Activated naive CD4-positive, alpha-beta T cell treated with anti-CD3 and anti-CD28 coated beads for 36 hours (primary cell): ENCODE measurements around the gene MYH2. TPM values are rescaled to one million over a fixed set of nuclear protein-coding genes. Genes with fewer than 3 reads are reported as not detected.
"Not testable (repeated sequence)": the region's sequence is repeated elsewhere in the genome, so short reads cannot be mapped to it uniquely, and the experiment has no call there.

Experiments used
- CTCF ChIA-PET: fragments of 350-600 bp; sonication (Branson Sonifier 250); formaldehyde crosslinking; loops from one replicate; lab custom pipeline; 2021; ENCODE audit warnings: antibody characterized with exemption; lab: Charles Lee
- DNase-seq: peaks from one replicate; pipeline ENCODE4 v3.0.0-alpha.2; 2020
- H3K27ac Mint-ChIP-seq: one replicate; pipeline ENCODE4 v1.8.0; 2021; ENCODE audit warnings: mild to moderate bottlenecking, mixed read lengths
- H3K27me3 Mint-ChIP-seq: one replicate; pipeline ENCODE4 v1.8.0; 2021; ENCODE audit warnings: low read depth, mixed read lengths
- H3K36me3 Mint-ChIP-seq: one replicate; pipeline ENCODE4 v1.8.0; 2021; ENCODE audit warnings: low read depth, mixed read lengths
- H3K4me1 Mint-ChIP-seq: one replicate; pipeline ENCODE4 v1.8.0; 2021; ENCODE audit warnings: low read depth, mixed read lengths
- H3K4me3 Mint-ChIP-seq: one replicate; pipeline ENCODE4 v1.8.0; 2021; ENCODE audit warnings: mild to moderate bottlenecking, moderate library complexity, mixed read lengths
- H3K9me3 Mint-ChIP-seq: one replicate; pipeline ENCODE4 v1.8.0; 2021; ENCODE audit warnings: mixed read lengths
- intact Hi-C: fragments of 100-400 bp; cut with micrococcal nuclease; formaldehyde crosslinking; loops from one replicate; pipeline ENCODE4 v1.15.1; 2023
- total RNA-seq, 2 experiments: library from RNA; stranded (reverse); gene quantifications; one replicate each; pipeline ENCODE4 v1.2.3, GENCODE V29; 2021

The MYH2 gene
- total RNA-seq, 2 experiments from 2014 or later, result not detected

DNA sequence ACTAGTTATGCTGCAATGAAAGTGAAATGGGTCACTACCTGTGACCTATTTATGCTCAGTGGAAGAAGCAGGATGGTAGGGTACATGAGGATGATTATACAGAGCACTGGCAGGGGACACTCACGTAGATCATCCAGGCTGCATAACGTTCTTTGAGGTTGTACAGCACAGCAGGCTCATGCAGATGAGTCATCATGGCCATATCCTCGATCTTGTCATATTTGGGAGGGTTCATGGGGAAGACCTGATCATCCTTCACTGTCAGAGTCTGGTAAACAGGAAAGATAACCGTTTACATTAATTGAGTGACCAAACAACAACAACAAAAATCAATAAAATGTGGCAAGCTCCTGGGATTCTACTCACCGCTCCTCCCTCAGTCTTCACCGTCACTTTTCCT, 2.1 kb downstream of the MYH2 start:
- Mint-ChIP-seq H3K27me3 (peaks cover 14% of the 10 kb centered on the region), H3K4me3 (no peak overlapping the region), H3K4me1 (no peaks in the 10 kb centered on the region), H3K36me3 (no peaks in the 10 kb centered on the region), H3K27ac (no peak overlapping the region), H3K9me3 (no peaks in the 10 kb centered on the region)
- CTCF ChIA-PET, result no interaction called here
- intact Hi-C loops, result no loop called here
- no peak for DNase-seq

DNA sequence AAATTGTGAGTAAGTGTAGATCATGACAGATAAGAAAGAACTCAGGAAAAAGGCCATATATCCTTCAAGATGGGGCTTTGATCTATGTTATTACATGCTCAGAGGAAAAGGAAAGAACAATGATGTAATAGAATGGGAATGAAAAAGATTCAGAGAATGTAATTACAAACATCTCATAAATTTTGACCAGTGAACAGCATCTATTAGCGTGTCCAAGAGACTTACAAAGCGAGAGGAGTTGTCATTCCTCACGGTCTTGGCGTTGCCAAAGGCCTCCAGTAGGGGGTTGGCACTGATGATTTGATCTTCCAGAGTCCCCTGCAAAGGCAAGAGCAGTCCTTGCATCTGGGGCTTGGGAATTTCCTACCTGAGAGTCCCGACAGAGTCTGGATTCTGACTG, 6.0 kb downstream of the MYH2 start:
- DNase-seq, CTCF ChIA-PET, H3K4me3 Mint-ChIP-seq: not testable (repeated sequence)

DNA sequence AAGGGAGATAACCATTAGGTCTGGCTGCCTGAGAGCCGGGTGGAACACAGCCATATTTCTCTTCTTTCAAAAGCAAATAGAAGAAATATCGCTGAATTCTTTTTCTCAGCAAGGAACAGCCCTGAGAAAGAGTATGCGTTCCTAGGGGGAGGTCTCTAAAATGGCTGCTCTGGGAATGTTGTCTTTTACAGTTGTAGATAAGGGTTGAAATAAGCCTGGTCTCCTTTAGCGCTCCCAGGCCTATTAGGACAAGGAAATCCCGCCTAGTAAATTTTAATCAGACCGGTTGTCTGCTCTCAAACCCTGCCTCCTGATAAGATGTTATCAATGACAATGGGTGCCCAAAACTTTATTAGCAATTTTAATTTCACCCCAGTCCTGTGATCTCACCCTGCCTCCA, 8.3 kb downstream of the MYH2 start:
- H3K27ac Mint-ChIP-seq, H3K4me1 Mint-ChIP-seq, DNase-seq, H3K27me3 Mint-ChIP-seq, H3K4me3 Mint-ChIP-seq, intact Hi-C loops, H3K36me3 Mint-ChIP-seq, CTCF ChIA-PET: not testable (repeated sequence)
- peaks cover 19% of the 10 kb centered on the region for H3K9me3 Mint-ChIP-seq

More for the DNA sequence above, 6.0 kb downstream of the MYH2 start:
- H3K27me3 Mint-ChIP-seq, intact Hi-C loops, H3K27ac Mint-ChIP-seq, H3K36me3 Mint-ChIP-seq, H3K4me1 Mint-ChIP-seq: not testable (repeated sequence)
- H3K9me3 Mint-ChIP-seq, result peaks cover 19% of the 10 kb centered on the region

DNA sequence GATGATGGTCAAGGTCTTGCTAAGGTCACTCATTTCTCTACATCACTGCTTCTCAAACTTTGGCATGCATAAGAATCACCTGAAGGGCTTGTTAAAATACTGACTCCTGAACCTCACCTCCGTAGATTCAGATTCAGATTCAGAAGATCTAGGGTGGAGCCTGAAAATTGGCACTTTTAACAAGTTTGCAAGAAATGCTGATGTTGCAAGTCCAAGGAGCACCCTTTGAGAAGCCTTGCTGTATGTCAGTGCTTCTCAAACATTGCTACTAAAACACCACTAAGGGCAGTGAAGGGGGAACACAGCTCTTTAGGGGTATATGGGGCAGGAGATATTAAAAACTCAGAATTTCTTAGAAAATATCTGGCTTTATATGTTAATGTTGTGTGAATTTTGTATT, 17.4 kb downstream of the MYH2 start:
- Mint-ChIP-seq H3K27ac (no peak overlapping the region), H3K36me3 (no peaks in the 10 kb centered on the region), H3K4me1 (no peaks in the 10 kb centered on the region), H3K9me3 (no peaks in the 10 kb centered on the region), H3K27me3 (no peaks in the 10 kb centered on the region), H3K4me3 (no peak overlapping the region)
- intact Hi-C loops, result no loop called here
- CTCF ChIA-PET, result no interaction called here
- no peak for DNase-seq

DNA sequence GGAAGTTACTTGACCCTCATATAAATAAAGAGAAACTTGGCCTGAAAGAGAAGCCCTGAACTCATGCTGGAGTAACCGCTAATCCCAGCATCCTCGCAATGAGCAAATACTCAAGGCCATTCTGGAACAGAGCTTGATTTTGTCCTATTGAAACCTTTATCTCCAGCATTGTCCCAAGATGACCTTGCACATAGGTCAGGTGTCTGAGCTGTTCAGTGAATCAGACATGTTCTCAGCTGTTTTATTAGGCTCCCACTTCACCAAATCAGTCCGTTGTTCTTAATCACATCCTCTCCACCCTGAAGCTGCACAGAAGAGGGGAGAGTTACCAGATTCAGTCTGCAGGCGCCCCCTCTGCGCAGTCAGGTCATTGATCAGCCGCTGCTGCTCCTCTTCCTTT, 22.0 kb downstream of the MYH2 start:
- CTCF ChIA-PET, result no interaction called here
- Mint-ChIP-seq H3K4me3 (no peak overlapping the region), H3K4me1 (no peaks in the 10 kb centered on the region)

DNA sequence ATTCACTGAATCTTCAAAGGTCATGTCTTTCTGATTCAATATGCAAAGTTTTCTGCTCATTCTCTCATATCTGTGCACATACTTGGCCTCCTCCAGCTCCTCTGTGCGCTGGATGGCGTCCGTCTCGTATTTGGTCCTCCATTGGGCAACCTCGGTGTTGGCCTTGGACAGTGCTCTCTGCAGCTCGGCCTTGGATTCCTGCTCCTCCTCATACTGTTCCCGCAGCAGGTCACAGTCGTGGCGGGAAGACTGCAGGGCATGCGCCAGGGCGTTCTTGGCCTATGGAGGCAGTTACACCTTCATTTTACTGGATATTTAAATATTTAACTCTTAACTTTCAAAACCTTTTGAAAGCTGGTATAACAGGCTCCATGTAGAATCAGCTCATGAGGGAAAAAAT, 22.9 kb downstream of the MYH2 start:
- Mint-ChIP-seq H3K9me3 (peaks cover 4% of the 10 kb centered on the region), H3K27me3 (peaks cover 3% of the 10 kb centered on the region), H3K4me1 (no peaks in the 10 kb centered on the region), H3K4me3 (no peak overlapping the region), H3K27ac (no peak overlapping the region), H3K36me3 (no peaks in the 10 kb centered on the region)
- no peak for DNase-seq
- intact Hi-C loops, result no loop called here
- CTCF ChIA-PET, result no interaction called here

More for the DNA sequence above, 22.0 kb downstream of the MYH2 start:
- no peaks in the 10 kb centered on the region for H3K36me3 Mint-ChIP-seq
- intact Hi-C loops, result no loop called here
- peaks cover 2% of the 10 kb centered on the region for H3K9me3 Mint-ChIP-seq
- peaks cover 3% of the 10 kb centered on the region for H3K27me3 Mint-ChIP-seq
- H3K27ac Mint-ChIP-seq, result no peak overlapping the region
- no peak for DNase-seq

- DNase-seq, result no peak
- H3K4me1 Mint-ChIP-seq, result no peaks in the 10 kb centered on the region
- H3K27ac Mint-ChIP-seq, result no peak overlapping the region
- peaks cover 3% of the 10 kb centered on the region for H3K27me3 Mint-ChIP-seq
- CTCF ChIA-PET, result no interaction called here
- no peak overlapping the region for H3K4me3 Mint-ChIP-seq
- no peaks in the 10 kb centered on the region for H3K36me3 Mint-ChIP-seq
- peaks cover 4% of the 10 kb centered on the region for H3K9me3 Mint-ChIP-seq
- intact Hi-C loops, result no loop called here
Observed at GRCh38 chr17:10523064-10523463, 26.4 kb downstream of the MYH2 start.

- peaks cover 3% of the 10 kb centered on the region for H3K27me3 Mint-ChIP-seq
- CTCF ChIA-PET, result interaction anchor here (1.2 kb wide), 1 partner anchor 9 kb away, joined by 3 read pairs; no protein-coding TSS in a partner anchor
Observed at GRCh38 chr17:10521949-10522348, 27.5 kb downstream of the MYH2 start.

DNA sequence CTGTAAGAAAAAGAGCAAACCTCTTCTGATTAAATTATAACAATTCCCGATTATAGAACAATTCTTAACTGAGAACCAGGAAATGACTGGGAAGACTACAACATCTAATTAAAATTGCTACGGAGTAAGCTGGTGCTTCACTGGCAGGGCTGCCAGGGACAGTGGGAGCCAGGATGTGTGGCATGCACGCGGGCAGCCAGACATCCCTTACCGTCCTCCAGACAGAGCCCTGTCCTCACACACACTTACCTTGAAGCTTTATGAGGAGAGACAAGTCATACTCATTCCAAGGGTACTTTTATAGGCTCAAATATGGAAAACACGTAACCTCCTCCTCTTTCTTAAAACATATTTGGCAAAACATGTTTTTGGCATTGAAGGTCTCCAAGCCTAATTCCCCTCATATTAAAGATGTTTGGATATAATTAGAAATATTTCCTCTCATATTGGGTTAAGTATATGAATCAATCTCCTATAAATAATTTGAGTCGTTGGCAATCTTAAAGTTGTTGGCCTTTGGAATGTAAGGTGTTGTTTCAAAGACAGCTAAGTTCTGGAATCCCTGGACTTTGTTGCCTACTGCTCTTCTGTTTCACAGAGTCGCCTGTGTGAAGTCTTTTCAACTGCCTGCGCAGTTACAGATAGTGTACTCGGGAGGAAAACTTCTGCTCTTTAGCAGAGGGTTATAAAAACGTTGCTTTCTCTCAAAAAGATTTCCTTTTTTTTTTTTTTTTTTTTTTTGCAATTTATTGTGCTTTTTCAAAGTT, 31.0 kb downstream of the MYH2 start, which contains the start of gene MYH1:
Gene MYH1, minus strand, starts transcription at position 272 of the 767 bp plus-strand sequence. CDS start 1,900 bp downstream, outside the sequence.
- CTCF ChIA-PET, result interaction anchor here (0.6 kb wide), 2 partner anchors 171 to 279 kb away, joined by 3 to 4 read pairs; no protein-coding TSS in a partner anchor
- H3K4me1 Mint-ChIP-seq, result no peaks in the 10 kb centered on the region
- intact Hi-C loops, result no loop called here
- H3K4me3 Mint-ChIP-seq, result no peak within 1 kb of the TSS
- H3K27me3 Mint-ChIP-seq, result no peaks in the 10 kb centered on the region
- H3K36me3 Mint-ChIP-seq, result no peaks in the 10 kb centered on the region
- DNase-seq, result no peak
- H3K27ac Mint-ChIP-seq, result no peak within 1 kb of the TSS
- H3K9me3 Mint-ChIP-seq, result peaks cover 4% of the 10 kb centered on the region

More at GRCh38 chr17:10521949-10522348, 27.5 kb downstream of the MYH2 start:
- Mint-ChIP-seq H3K36me3 (no peaks in the 10 kb centered on the region), H3K9me3 (peaks cover 4% of the 10 kb centered on the region), H3K4me1 (no peaks in the 10 kb centered on the region), H3K27ac (no peak overlapping the region), H3K4me3 (no peak overlapping the region)
- no peak for DNase-seq
- intact Hi-C loops, result no loop called here

DNA sequence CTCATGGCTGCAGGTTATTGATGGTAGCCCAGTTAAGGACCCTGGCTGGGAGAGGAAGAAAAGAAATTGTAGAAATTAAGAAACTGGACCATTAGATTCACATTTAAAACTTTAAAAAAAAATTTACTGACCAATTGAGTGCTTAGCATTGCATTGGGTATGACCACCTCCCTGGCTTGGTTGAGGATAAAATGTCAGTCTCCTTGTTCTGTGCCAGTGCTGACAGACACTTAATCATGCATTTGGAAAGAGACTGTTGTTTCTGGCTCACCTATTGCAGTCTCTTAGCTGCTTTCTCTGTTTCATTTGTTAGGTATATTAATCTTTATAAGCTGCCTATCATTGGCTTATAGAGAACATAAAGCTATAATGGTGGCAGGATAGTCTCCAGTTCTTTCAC, 32.8 kb downstream of the MYH2 start:
- no peak overlapping the region for H3K27ac Mint-ChIP-seq

DNA sequence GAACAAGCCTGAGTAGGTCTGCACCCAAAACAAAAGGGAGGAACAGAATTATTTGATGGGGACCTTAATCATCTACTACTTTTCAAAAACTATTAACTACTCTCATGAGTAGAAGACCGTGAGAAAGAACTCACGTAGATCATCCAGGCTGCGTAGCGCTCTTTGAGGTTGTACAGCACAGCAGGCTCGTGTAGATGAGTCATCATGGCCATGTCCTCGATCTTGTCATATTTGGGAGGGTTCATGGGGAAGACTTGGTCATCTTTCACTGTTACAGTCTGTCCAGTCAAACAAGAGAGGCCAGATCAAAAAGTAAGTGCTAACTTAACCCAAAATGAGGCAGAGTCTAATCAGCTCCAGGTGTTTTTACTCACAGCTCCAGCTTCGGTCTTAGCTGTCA, 33.4 kb downstream of the MYH2 start:
- intact Hi-C loops, result no loop called here
- no peak for DNase-seq
- no peaks in the 10 kb centered on the region for H3K27me3 Mint-ChIP-seq

More for the DNA sequence above, 32.8 kb downstream of the MYH2 start:
- CTCF ChIA-PET, result no interaction called here
- H3K4me3 Mint-ChIP-seq, result no peak overlapping the region
- no peaks in the 10 kb centered on the region for H3K27me3 Mint-ChIP-seq
- no peaks in the 10 kb centered on the region for H3K4me1 Mint-ChIP-seq
- no peaks in the 10 kb centered on the region for H3K9me3 Mint-ChIP-seq
- intact Hi-C loops, result no loop called here
- H3K36me3 Mint-ChIP-seq, result no peaks in the 10 kb centered on the region
- no peak for DNase-seq

DNA sequence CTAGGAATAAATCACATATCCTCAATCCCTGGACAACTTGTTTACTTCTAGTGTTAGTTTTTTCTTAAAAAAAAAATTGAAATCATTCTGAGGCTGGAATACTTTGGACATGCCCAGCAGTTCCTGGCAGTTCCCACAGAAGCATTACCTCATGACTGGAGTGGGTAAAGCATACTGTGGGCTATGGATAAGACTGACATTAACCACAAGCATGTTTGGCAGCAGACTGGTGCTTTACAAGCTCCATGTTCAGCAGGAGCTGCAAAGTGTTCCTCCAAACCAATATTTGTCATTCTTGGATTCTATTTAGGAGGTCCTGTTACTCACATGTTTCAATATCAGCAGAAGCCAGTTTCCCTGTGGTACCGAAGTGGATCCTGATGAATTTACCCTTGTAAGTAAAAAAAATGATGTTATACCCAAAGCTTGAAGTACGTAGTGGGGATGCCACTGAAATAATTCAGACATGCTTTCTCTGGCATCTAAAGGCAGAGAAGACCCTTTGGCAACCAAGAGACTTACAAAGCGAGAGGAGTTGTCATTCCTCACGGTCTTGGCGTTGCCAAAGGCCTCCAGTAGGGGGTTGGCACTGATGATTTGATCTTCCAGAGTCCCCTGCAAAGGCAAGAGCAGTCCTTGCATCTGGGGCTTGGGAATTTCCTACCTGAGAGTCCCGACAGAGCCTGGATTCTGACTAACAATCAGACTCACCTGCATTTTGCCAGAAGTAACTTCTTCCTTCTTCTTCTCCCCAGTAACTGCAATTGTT, 36.0 kb downstream of the MYH2 start:
- no peaks in the 10 kb centered on the region for H3K9me3 Mint-ChIP-seq
- CTCF ChIA-PET, result interaction anchor here (0.6 to 0.7 kb wide), 2 partner anchors 8 to 531 kb away, joined by 3 read pairs; no protein-coding TSS in a partner anchor
- H3K36me3 Mint-ChIP-seq, result no peaks in the 10 kb centered on the region
- no peak overlapping the region for H3K4me3 Mint-ChIP-seq
- no peak overlapping the region for H3K27ac Mint-ChIP-seq
- H3K4me1 Mint-ChIP-seq, result no peaks in the 10 kb centered on the region
- H3K27me3 Mint-ChIP-seq, result no peaks in the 10 kb centered on the region
- no peak for DNase-seq
- intact Hi-C loops, result no loop called here

More for the DNA sequence above, 33.4 kb downstream of the MYH2 start:
- CTCF ChIA-PET, result interaction anchor here (0.6 kb wide), 1 partner anchor 71 kb away, joined by 3 read pairs; no protein-coding TSS in a partner anchor
- H3K9me3 Mint-ChIP-seq, result no peaks in the 10 kb centered on the region
- H3K4me1 Mint-ChIP-seq, result no peaks in the 10 kb centered on the region
- no peak overlapping the region for H3K4me3 Mint-ChIP-seq
- no peaks in the 10 kb centered on the region for H3K36me3 Mint-ChIP-seq
- no peak overlapping the region for H3K27ac Mint-ChIP-seq
